Activated naive CD4-positive, alpha-beta T cell treated with anti-CD3 and anti-CD28 coated beads, Interleukin-2, amount 50 U/mL, for 24 hours (primary cell): ENCODE results near the gene GRK1.

ENCODE experiments used
- H3K27ac Mint-ChIP-seq: one replicate; pipeline ENCODE4 v1.8.0; 2021; ENCODE audit warnings: mild to moderate bottlenecking, mixed read lengths
- H3K27me3 Mint-ChIP-seq: one replicate; pipeline ENCODE4 v1.8.0; 2021; ENCODE audit warnings: mixed read lengths
- H3K36me3 Mint-ChIP-seq: one replicate; pipeline ENCODE4 v1.8.0; 2021; ENCODE audit warnings: mixed read lengths
- H3K4me1 Mint-ChIP-seq: one replicate; pipeline ENCODE4 v1.8.0; 2021; ENCODE audit warnings: mixed read lengths
- H3K4me3 Mint-ChIP-seq: one replicate; pipeline ENCODE4 v1.8.0; 2021; ENCODE audit warnings: mild to moderate bottlenecking, mixed read lengths
- H3K9me3 Mint-ChIP-seq: one replicate; pipeline ENCODE4 v1.8.0; 2021; ENCODE audit warnings: mixed read lengths

The GRK1 gene

DNA sequence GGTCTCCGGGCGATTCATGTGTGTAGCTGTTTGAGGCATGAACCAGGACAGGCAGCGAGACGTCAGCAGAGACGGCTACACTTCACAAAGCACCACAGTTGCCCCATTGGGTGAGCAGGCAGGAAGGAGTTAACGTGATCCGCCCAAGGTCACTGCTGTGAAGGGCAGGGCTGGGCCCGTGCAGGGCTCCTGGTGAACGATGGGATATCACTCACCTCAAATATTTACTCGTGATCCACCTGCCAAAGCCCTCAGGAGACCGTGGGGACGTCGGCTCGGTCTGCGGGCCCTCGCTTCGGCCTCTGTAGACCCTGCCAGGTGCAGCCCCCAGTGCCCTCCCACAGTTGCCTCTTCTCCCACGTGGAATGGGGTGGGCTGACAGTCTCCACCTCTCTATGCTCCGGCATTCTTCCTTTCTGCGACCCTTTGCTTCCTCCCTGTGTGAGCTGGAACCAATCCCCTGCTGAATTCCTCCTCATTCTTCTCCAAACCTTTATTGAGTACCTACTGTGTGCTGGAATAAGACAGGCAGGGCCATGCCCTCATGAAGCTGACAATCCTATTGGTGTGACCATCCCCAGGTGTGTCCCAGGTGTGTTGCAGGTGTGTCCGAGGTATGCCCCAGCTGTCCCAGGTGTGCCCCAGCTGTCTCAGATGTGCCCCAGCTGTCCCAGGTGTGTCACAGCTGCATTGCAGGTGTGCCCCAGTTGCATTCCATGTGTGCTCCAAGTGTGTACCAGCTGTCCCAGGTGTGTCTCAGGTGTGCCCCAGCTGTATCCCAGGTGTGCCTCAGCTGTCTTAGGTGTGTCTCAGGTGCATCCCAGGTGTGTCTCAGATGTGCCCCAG lies 2.0 kb upstream of the GRK1 start:
- H3K27me3 Mint-ChIP-seq: no peaks in the 10 kb centered on the region
- H3K4me1 Mint-ChIP-seq: no peaks in the 10 kb centered on the region
- H3K27ac Mint-ChIP-seq: no peak overlapping the region
- peaks cover 12% of the 10 kb centered on the region for H3K9me3 Mint-ChIP-seq
- peaks cover 4% of the 10 kb centered on the region for H3K36me3 Mint-ChIP-seq
- no peak overlapping the region for H3K4me3 Mint-ChIP-seq

DNA sequence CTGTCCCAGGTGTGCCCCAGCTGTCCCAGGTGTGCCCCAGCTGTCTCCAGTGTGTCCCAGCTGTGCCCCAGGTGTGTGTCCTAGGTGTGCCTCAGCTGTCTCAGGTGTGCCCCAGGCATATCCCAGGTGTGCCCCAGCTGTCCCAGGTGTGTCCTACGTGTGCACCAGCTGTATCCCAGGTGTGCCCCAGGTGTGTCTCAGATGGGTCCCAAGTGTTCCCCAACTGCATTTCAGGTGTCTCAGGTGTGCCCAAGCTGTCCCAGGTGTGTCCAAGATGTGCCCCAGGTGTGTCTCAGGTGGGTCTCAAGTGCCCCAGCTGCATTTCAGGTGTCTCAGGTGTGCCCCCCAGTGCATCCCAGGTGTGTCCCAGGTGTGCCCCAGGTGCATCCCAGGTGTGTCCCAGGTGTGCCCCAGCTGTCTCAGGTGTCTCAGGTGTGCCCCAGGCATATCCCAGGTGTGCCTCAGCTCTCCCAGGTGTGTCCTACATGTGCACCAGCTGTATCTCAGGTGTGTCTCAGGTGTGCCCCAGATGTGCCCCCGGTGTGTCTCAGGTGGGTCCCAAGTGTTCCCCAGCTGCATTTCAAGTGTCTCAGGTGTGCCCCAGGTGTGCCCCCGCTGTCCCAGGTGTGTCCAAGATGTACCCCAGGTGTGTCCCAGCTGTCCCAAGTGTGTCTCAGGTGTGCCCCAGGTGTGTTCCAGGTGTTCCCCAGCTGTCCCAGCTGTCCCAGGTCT lies 1.3 kb upstream of the GRK1 start:
- Mint-ChIP-seq H3K27ac (peak overlapping the region; percentile 41), H3K36me3 (peaks cover 3% of the 10 kb centered on the region), H3K4me3 (no peak overlapping the region), H3K27me3 (no peaks in the 10 kb centered on the region), H3K9me3 (peaks cover 9% of the 10 kb centered on the region), H3K4me1 (no peaks in the 10 kb centered on the region)

DNA sequence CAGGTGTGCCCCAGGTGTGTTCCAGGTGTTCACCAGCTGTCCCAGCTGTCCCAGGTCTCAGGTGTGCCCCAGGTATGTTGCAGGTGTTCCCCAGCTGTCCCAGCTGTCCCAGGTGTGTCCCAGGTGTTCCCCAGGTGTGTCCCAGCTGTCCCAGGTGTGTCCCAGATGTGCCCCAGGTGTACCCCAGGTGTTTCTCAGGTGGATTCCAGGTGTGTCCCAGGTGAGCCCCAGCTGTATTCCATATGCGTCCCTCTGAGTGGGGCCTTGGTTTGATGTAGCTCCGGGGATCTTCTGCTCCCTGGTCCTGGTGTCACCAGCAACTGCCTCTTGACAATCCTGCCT lies 719 bp upstream of the GRK1 start:
- Mint-ChIP-seq H3K27ac (no peak overlapping the region), H3K9me3 (peaks cover 3% of the 10 kb centered on the region), H3K27me3 (no peaks in the 10 kb centered on the region), H3K36me3 (peaks cover under 1% of the 10 kb centered on the region), H3K4me3 (no peak overlapping the region), H3K4me1 (no peaks in the 10 kb centered on the region)

DNA sequence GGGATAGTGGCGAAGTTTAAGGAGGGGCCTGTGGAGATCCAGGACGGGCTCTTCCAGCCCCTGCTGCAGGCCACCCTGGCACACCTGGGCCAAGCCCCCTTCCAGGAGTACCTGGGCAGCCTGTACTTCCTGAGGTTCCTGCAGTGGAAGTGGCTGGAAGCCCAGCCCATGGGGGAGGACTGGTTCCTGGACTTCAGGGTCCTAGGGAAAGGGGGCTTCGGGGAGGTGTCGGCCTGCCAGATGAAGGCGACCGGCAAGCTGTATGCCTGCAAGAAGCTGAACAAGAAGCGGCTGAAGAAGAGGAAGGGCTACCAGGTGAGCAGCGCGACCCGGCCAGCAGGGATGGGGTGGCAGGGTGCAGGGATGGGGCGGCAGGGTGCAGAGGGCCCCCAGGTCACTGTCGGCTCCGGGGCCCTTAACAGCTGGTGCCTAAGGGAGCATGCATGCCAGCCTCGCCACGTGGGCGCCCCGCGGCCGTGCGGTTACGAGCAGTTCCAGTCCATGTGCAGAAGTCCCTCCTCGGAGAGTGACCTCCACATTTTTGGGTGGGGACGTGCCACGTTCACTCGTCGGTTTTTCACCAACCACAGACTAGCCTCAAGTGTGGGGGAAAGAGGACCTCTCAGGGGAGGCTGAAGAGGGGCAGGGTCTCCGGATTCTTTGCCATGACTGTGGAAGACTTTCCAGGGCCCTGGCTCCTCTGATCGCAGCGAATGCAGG lies 912 bp downstream of the GRK1 start:
- Mint-ChIP-seq H3K27ac (no peak overlapping the region), H3K4me1 (no peaks in the 10 kb centered on the region), H3K36me3 (no peaks in the 10 kb centered on the region), H3K9me3 (no peaks in the 10 kb centered on the region), H3K27me3 (no peaks in the 10 kb centered on the region), H3K4me3 (no peak overlapping the region)

DNA sequence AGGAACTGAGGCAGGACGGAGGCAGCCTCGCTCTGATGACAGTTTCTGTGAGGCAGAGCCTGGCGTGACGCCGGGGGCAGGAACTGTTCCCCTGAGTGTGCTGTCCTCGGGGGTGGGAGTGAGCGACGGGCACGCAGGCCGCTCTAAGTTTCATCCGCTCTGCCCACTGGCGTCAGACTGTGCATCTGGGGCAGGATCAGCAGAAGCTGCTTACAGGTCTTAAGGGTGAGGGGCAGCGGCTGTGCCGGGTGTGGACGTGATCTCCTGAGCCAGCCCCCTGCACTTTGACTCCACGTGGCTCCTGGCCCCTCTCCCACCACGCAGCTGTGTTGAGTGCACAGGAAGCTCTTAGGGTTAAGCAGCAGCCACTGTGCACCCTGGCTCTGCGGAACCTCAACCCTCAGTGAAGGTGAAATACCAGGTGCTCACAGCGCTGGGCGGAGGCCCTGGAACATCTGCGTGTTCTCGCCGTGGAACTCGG lies 1.5 kb downstream of the GRK1 start:
- Mint-ChIP-seq H3K4me1 (no peaks in the 10 kb centered on the region), H3K36me3 (no peaks in the 10 kb centered on the region)

DNA sequence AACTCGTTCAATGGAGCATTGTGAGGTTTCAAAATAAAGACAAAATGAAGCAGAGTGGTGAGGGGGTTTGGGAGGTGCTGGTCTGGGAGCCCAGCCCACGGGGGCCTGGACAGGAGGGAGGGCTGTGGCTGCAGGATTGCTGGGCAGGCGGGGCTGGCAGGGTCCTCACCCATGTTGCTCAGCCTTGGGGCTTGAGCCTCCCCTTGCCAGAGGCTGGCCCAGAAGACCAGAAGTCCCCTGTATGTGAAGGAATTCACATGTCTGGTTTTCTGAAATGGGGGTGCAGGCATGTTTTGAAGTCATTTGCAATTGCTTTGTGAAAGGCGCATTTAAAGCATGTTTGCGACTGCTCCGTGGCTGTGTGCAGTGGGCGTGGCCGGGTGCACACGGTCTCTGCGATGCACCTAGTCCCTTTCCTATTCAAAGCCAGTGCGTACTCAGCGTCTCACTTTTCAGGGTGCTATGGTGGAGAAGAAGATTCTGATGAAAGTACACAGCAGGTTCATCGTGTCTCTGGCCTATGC lies 2.3 kb downstream of the GRK1 start:
- no peaks in the 10 kb centered on the region for H3K4me1 Mint-ChIP-seq
- H3K36me3 Mint-ChIP-seq: no peaks in the 10 kb centered on the region
- H3K9me3 Mint-ChIP-seq: no peaks in the 10 kb centered on the region
- no peaks in the 10 kb centered on the region for H3K27me3 Mint-ChIP-seq
- H3K4me3 Mint-ChIP-seq: no peak overlapping the region
- H3K27ac Mint-ChIP-seq: no peak overlapping the region

More for the DNA sequence above, 1.5 kb downstream of the GRK1 start:
- Mint-ChIP-seq H3K27me3 (no peaks in the 10 kb centered on the region), H3K27ac (no peak overlapping the region), H3K9me3 (no peaks in the 10 kb centered on the region), H3K4me3 (no peak overlapping the region)

DNA sequence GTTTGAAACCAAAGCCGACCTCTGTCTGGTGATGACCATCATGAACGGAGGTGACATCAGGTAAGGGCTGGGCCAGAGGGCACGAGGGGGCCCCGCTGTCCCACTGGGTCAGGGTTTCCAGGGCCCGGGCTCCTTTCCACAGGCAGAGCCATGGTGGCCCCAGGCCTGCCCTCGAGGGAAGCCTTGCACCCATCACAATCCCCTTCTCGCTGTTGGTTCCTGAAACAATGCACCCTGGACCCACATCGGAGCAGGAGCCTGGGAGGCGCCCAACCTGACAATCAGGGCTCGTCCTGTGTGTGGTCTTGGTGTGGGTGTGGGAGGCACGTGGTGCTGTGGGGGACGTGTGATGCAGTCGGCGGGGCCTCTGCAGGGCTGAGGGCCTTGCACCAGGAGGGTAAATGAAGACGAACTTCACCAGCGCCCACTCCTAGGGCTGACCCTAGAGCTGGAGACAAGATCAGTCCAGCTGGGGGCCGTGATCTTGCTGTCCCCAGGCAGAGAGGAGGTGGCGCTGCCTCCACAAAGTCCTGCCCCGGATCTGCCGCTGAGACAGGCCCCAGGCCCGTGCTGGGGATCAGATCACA lies 2.8 kb downstream of the GRK1 start:
- Mint-ChIP-seq H3K36me3 (no peaks in the 10 kb centered on the region), H3K9me3 (no peaks in the 10 kb centered on the region), H3K27ac (no peak overlapping the region), H3K4me1 (no peaks in the 10 kb centered on the region), H3K4me3 (no peak overlapping the region), H3K27me3 (no peaks in the 10 kb centered on the region)

DNA sequence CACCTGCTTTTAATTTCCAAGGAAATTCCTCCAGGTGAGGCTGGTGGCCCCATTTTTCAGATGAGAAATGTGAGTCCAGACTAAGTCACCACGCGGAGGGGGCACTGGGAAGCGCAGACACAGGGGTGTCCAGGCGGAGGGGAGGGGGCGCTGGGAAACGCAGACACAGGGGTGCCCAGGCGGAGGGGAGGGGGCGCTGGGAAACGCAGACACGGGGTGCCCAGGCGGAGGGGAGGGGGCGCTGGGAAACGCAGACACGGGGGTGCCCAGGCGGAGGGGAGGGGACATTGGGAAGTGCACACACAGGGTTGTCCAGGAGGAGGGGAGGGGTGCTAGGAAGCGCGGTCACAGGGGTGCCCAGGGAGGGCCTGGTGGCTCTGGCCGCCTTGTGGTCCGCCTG lies 3.5 kb downstream of the GRK1 start:
- H3K36me3 Mint-ChIP-seq: no peaks in the 10 kb centered on the region
- no peak overlapping the region for H3K4me3 Mint-ChIP-seq
- H3K9me3 Mint-ChIP-seq: no peaks in the 10 kb centered on the region
- H3K27me3 Mint-ChIP-seq: no peaks in the 10 kb centered on the region
- no peaks in the 10 kb centered on the region for H3K4me1 Mint-ChIP-seq
- H3K27ac Mint-ChIP-seq: no peak overlapping the region

DNA sequence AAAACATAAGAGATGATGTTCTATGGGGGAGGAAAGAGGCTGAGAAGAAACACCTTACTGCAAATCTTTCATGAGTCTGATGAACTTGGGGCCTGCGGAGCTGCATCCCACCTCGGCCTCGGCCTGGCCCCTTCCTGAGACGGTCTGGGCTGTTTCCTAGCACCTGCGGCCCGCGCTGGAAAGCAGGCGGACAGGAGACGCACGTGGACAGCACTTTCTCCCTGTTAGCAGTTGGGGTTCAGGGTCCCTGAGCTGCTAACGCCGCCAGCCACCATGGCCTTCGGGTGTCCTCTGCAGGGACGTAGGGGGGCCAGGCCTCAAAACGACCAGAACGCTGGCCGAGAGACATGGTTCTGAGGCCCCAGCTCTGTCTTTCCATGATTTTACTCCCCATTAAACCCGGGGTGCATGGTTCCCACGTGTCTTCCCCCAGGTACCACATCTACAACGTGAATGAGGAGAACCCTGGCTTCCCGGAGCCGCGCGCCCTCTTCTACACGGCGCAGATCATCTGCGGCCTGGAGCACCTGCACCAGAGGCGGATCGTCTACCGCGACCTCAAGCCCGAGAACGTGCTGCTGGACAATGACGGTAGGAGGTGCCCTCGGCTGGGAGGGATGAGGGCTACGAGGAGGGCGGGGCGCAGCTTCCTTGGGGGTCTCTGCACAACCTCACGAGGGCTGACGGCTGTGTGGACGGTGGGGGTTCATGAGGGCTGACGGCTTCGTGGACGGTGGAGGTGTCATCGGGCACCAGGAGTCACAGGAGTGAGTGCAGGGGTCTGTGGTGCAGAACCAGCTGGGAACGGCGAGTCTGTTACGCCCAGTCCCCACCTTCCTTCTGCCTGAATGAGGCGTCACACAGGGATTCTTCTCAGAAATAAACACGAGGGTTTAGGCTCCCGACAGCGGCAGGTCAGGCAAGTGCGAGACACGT lies 4.3 kb downstream of the GRK1 start:
- H3K4me1 Mint-ChIP-seq: no peaks in the 10 kb centered on the region
- no peaks in the 10 kb centered on the region for H3K27me3 Mint-ChIP-seq
- no peaks in the 10 kb centered on the region for H3K36me3 Mint-ChIP-seq
- no peaks in the 10 kb centered on the region for H3K9me3 Mint-ChIP-seq
- H3K27ac Mint-ChIP-seq: no peak overlapping the region
- no peak overlapping the region for H3K4me3 Mint-ChIP-seq

DNA sequence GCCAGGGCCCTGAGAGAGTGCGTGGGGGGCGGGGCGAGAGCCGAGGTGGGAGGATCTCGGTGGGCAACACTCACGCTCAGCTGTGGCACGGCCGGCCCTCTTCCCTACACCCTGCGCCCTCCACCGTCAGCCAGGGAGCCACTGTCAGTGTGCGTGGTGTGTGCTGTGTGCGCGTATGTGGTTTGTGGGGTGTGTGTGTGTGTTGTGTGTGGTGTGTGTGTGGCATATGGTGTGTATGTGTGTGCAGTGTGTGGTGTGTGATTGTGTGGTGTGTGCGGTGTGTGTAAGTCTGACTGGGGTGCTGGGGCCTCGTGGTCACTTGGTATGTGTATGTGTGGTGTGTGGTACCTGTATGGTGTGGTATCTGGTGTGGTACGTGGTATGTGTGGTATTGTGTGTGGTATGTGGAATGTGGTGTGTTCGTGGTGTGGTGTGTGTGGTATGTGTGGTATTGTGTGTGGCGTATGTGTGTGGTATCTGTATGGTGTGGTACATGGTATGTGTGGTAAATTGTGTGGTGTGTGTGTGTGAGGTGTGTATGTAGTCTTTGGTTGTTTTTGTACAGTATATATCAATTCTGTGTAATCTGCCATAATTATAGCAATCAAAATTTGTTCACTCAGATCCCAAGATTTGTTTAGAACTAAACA lies 5.1 kb downstream of the GRK1 start:
- Mint-ChIP-seq H3K36me3 (no peaks in the 10 kb centered on the region), H3K4me3 (no peak overlapping the region), H3K9me3 (no peaks in the 10 kb centered on the region), H3K4me1 (no peaks in the 10 kb centered on the region), H3K27me3 (no peaks in the 10 kb centered on the region), H3K27ac (peak overlapping the region; percentile 0)

DNA sequence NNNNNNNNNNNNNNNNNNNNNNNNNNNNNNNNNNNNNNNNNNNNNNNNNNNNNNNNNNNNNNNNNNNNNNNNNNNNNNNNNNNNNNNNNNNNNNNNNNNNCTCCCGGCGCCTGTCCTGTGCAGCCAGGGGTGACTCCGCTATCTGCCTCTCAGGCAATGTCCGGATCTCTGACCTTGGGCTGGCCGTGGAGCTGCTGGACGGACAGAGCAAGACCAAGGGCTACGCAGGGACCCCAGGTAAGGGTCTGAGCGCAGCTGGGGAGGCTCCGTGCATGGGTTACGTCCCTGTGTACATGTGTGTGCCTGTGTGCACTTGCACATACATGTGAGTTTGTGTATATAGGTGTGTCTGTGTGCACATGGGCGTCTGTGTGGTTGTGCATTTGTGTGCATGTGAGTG lies 55.9 kb downstream of the GRK1 start:
- Mint-ChIP-seq H3K4me3 (peak overlapping the region; percentile 6), H3K27me3 (no peaks in the 10 kb centered on the region), H3K9me3 (no peaks in the 10 kb centered on the region), H3K36me3 (no peaks in the 10 kb centered on the region), H3K27ac (peak overlapping the region; percentile 53), H3K4me1 (peaks cover 13% of the 10 kb centered on the region)

DNA sequence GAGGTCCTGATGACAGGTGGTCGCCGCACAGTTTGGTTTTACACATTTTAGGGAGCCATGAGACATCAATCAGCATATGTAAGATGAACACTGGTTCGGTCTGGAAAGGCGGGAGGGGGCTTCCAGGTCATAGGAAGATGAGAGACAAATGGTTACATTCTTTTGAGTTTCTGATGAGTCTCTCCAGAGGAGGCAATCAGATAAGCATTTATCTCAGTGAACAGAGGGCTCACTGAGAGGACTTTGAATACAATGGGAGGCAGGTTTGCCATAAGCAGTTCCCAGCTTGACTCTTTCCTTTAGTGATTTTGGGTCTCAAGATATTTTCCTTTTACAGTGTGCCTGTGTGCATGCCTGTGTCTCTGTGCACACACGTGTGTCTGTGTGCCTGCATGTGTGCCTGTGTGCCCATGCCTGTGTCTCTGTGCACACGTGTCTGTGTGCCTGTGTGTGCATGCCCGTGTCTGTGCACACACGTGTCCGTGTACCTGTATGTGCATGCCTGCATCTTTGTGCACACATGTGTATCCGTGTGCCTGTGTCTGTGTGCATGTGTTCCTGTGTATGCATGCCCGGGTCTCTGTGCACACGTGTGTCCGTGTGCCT lies 56.5 kb downstream of the GRK1 start:
- no peaks in the 10 kb centered on the region for H3K36me3 Mint-ChIP-seq
- H3K27me3 Mint-ChIP-seq: no peaks in the 10 kb centered on the region
- no peaks in the 10 kb centered on the region for H3K9me3 Mint-ChIP-seq
- H3K27ac Mint-ChIP-seq: peak overlapping the region; percentile 53
- peak overlapping the region; percentile 6 for H3K4me3 Mint-ChIP-seq
- H3K4me1 Mint-ChIP-seq: peaks cover 13% of the 10 kb centered on the region

DNA sequence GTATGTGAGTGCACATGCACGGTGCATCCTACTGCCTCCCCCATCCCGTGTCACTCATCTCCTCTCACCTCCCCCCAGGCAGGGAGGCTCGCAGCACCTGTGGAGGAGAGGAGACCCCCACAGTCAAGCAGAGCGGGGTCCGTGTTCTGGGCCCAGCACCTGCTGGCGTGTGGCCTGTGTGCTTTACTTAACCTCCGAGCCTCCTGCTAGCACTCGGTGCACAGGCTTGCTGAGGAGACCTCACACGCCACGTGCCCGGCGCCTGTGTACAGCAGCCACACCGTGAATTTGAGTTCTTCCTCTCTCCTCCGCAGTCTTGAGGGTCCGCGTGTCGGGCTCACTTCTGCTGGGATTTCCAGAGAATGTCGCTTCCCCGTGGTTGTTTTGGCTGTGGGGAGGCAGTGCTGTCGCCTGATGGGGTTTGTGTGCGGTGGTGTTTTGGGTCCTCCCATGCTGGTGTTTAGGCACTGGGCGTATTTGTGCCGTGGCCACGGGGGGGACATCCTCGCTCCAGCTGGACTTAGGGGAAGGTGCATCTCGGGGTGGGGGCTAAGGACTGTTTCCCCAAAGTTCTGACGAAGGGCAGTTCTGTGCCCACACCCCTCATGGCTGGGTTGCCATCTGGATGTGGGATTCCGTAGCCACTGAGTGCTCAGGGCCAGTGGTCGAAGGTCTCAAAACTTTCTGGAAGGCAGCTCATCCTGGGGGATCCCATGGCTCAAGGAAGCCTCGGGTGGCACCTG lies 57.2 kb downstream of the GRK1 start:
- Mint-ChIP-seq H3K36me3 (no peaks in the 10 kb centered on the region), H3K4me3 (peak overlapping the region; percentile 76), H3K27me3 (peaks cover 2% of the 10 kb centered on the region), H3K27ac (peak overlapping the region; percentile 79), H3K4me1 (peaks cover 13% of the 10 kb centered on the region), H3K9me3 (no peaks in the 10 kb centered on the region)
